A549 treated with Mapracorat at 1 μM for 4 hours (cell line): ENCODE measurements around the gene B3GNT7. TPM values are rescaled to one million over a fixed set of nuclear protein-coding genes. Genes with fewer than 3 reads are reported as not detected.

Experiments
- total RNA-seq: library from RNA; stranded (reverse); fragments of 200-300 nt; extraction: Qiagen RNA extraction; gene quantifications from 5 replicates; pipeline ENCODE4 v1.2.3, GENCODE V29; 2022

The B3GNT7 gene, protein sequence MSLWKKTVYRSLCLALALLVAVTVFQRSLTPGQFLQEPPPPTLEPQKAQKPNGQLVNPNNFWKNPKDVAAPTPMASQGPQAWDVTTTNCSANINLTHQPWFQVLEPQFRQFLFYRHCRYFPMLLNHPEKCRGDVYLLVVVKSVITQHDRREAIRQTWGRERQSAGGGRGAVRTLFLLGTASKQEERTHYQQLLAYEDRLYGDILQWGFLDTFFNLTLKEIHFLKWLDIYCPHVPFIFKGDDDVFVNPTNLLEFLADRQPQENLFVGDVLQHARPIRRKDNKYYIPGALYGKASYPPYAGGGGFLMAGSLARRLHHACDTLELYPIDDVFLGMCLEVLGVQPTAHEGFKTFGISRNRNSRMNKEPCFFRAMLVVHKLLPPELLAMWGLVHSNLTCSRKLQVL
- 1.8 to 2.8 TPM (median 2.4 TPM) in 5 replicates for total RNA-seq

DNA sequence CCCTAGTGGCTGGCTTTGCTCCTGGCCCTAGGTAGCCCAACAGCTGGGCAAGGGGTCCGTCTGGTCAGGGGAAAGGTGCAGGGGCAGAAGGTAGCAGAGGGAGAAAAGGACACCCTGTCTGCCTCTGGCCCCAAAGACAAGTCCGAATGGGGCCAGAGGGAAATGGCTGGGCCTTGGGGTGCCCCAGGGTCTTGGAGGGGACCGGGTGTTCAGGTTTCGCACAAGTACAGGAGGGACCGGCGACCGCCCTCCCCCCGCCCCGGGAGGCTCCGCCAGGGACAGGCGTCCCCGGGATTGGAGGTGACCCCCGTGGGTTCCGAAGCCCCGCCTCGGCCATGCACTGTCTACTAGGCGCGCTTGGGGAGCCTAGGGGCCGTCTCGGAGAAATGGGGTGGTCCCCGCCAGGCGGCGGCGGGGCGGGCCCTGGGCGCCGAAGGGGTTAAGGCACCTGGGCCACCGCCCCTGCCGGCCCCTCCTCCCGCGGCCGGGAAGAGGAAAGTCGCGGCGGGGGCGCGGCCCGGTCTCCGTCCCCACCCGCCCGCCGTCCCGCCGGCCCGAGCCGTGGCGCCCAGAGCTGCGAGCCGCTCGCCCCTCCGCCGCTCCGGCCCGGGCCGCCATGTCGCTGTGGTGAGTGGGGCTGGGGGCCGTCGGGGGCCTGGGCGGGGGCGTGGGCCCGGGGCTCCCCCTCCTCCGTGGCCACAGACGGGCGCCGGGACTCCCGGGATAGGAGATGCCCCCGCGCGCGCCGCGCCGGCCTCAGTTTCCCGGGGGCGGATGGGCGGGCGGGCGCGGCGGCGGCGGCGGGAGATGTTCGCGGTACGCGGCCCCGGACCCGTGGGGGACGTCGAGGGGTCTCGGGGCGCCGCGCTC, at the start of gene B3GNT7:
TSS of gene B3GNT7 (plus strand) at position 523 of the 870 bp plus-strand sequence. CDS start at position 617, 94 bp downstream.

Other genes with a start within 250 kb of the B3GNT7 start
- 13.8 to 16.1 TPM (median 14.5 TPM) in 5 replicates for gene ARMC9, start 197.1 kb upstream of the B3GNT7 start, total RNA-seq
- 779 to 864 TPM (median 785 TPM) in 5 replicates for gene NCL, start 68.8 kb downstream of the B3GNT7 start, total RNA-seq
- not detected in 5 replicates for gene NMUR1, start 134.7 kb downstream of the B3GNT7 start, total RNA-seq
- gene TEX44, start 197.2 kb downstream of the B3GNT7 start, total RNA-seq: not detected in 5 replicates